Esophagus squamous epithelium (tissue), 4 donors: ENCODE results near the gene ASTL.

ENCODE experiments used
- CTCF ChIP-seq, 6 experiments: fragments of 450-650 bp in 4 of 6; fragments of 200-600 bp in 2 of 6; sonication (generic) in 2 of 6; IDR thresholded peaks; one replicate each; pipeline ENCODE4 v1.5.1; 2016 to 2019; ENCODE audit warnings: antibody characterized with exemption in 6 of 6, mild to moderate bottlenecking in 4 of 6, moderate library complexity in 4 of 6
- POLR2A ChIP-seq, 4 donors: fragments of 450-650 bp; IDR thresholded peaks; one replicate each; pipeline ENCODE4 v1.6.1; 2017; ENCODE audit warnings: antibody characterized with exemption in 4 of 4, mild to moderate bottlenecking in 4 of 4, moderate library complexity in 3 of 4

DNA sequence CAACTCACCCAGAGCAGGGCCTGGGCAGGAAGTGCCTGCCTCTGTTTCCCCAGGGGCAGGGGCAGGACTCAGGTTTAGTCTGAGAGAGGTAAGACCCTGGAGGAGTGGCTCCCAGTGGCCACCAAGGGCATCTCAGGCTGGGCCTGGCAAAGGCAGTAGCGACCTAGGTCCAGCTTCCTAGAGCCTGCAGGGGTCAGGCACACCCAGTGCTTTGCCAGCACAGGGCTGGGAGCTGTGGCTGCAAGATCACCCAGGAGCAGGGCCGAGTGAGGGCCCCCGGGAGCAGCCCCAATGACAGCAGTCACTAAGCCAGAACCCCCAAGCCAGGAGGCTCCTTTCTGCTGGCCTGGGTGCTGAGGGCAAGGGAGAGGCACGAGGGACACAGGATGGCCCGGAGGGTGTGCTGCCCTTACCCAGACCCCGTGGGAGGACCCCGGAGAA is 15.7 kb upstream of the ASTL start:
- no peak for TF ChIP-seq CTCF (IDR thresholded peaks at IDR 0.05)
- no peak for TF ChIP-seq POLR2A (IDR thresholded peaks at IDR 0.05)
